Stimulated activated CD4-positive, alpha-beta T cell treated with anti-CD3 and anti-CD28 coated beads, Interleukin-4, amount 100 ng/mL, for 1 hour (primary cell): ENCODE results near the gene HTT.

Source experiments
- DNase-seq: peaks from one replicate; pipeline ENCODE4 v3.0.0-alpha.2; 2020

HTT gene

DNA sequence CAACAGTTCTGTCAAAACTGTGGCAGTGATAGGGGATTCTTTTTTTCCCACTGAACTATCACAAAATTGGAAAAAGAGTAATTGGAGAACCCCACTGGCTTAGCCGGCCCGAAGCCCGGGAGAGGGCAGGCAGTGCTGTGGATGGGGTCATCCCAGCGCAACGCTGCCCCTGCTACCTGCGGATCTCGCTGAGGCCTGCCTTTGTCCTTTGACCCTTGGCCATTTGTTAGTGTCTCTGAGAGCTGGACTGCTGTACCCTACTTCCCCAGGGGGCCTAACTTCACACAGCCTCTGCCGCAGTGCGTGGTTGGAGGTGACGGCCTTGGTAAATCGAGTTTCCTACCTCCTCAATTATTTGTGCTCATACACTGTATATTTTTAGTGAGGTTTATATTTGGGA, 131.5 kb downstream of the HTT start:
- no peak for DNase-seq

- no peak for DNase-seq
Measured at GRCh38 chr4:3206439-3207100, 132.1 kb downstream of the HTT start.

DNA sequence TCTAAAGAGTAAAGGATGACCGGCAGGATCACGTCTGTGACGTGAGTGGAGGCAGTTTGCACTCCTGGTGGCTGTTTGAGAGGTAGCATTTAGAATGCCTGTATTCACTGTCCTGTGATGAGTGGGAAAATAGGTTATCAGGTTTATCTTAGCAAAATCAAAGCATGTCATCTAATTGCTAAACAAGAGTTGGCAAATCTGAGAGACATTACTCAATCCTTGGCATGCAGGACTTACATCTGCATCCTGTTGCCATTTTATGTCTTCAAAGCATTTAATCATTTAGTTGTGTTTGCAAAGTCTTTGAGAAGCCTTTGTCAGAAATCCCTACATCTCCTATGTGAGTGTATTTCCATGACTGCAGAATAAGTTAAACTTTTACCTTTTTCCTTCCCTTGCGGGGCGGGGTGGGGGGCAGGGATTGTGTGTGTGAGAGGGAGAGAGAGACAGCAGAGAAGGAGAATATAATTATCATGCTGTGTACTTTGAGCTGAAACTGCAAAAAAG, 133.1 kb downstream of the HTT start:
- no peak for DNase-seq

DNA sequence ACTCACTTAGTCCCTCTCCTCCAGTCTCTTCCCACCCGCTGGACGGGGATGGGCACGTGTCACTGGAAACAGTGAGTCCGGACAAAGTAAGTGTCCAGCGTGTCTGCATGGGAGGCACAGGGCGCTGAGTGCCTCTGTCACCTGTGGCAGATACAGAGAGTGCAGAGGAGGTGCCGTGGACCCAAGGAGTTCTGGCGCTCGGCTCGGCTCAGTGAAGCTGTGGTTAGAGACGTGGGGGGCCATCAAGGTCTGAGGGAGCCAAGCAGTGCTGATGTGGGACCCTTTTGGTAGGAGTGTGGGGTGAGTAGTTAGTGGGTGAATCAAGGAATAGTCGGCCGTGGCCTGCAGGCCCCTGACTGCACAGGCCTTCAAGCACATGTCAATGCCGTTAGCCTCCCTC, 134.3 kb downstream of the HTT start:
- DNase-seq: no peak

- DNase-seq: no peak
Measured at GRCh38 chr4:3209551-3210325, 135.3 kb downstream of the HTT start.

GRCh38 chr4:3210467-3210866, 136.0 kb downstream of the HTT start:
- DNase-seq: no peak

- DNase-seq: no peak
Measured at GRCh38 chr4:3211866-3212265, 137.4 kb downstream of the HTT start.

DNA sequence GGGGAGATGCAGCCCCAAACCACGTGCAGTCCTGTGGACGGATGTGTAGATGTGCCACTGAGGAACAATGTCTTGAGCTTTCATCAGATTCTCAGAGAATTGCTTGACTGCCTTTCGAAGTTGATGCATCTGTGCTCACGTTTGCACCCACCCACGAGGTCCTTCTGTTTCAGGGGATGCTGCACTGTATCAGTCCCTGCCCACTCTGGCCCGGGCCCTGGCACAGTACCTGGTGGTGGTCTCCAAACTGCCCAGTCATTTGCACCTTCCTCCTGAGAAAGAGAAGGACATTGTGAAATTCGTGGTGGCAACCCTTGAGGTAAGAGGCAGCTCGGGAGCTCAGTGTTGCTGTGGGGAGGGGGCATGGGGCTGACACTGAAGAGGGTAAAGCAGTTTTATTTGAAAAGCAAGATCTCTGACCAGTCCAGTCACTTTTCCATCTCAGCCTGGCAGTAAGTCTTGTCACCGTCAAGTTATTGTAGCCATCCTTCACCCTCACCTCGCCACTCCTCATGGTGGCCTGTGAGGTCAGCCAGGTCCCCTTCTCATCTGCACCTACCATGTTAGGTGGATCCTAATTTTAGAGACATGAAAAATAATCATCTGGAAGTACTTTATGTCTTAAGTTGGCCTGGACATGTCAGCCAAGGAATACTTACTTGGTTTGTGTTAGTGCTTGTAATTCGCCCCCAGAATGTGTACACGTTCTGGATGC, 138.1 kb downstream of the HTT start:
- no peak for DNase-seq

- no peak for DNase-seq
Measured at GRCh38 chr4:3213106-3213425, 138.6 kb downstream of the HTT start.

DNA sequence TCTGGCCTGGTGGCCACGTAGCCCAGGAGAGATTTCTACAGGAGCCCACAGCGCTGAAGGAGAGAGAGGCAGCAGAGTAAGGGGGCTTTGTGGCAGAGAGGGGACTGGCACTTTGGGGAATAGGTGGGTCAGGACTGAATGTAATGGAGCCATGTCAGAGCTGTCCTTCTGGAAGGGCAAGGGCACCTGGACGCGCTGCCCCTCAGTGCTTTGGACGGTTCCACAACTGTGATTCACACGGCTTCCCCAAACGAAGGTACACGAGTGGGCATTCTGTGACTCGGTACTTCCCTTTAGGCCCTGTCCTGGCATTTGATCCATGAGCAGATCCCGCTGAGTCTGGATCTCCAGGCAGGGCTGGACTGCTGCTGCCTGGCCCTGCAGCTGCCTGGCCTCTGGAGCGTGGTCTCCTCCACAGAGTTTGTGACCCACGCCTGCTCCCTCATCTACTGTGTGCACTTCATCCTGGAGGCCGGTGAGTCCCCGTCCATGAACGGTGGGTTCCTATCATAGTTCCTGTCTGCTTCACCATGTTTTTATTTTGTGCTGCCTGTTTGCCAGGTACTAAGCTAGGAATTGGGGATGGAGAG, 139.3 kb downstream of the HTT start:
- DNase-seq: no peak

GRCh38 chr4:3215256-3215655, 140.8 kb downstream of the HTT start:
- no peak for DNase-seq

- DNase-seq: no peak
Measured at GRCh38 chr4:3215733-3216132, 141.3 kb downstream of the HTT start.

DNA sequence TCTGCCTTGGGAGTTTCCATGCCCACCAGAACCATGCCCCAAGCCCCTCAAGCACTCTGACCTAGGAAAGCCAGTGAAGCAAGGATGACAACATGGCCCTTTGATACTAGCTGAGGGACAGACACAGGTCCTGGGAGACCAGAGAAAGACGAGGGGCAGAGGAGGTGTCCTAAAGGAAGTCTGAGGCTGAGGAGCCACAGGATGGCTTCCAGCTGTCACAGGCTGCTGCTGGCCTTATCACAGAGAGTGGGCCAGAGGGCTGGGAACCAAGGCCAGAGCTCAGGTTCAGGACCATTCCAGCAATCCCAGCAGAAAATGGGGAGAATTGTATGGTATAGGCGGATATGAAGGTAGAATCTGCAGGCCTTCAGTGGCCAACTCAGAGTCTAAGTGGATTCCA, 142.8 kb downstream of the HTT start:
- DNase-seq: no peak

- DNase-seq: no peak
Measured at GRCh38 chr4:3217771-3218170, 143.3 kb downstream of the HTT start.

DNA sequence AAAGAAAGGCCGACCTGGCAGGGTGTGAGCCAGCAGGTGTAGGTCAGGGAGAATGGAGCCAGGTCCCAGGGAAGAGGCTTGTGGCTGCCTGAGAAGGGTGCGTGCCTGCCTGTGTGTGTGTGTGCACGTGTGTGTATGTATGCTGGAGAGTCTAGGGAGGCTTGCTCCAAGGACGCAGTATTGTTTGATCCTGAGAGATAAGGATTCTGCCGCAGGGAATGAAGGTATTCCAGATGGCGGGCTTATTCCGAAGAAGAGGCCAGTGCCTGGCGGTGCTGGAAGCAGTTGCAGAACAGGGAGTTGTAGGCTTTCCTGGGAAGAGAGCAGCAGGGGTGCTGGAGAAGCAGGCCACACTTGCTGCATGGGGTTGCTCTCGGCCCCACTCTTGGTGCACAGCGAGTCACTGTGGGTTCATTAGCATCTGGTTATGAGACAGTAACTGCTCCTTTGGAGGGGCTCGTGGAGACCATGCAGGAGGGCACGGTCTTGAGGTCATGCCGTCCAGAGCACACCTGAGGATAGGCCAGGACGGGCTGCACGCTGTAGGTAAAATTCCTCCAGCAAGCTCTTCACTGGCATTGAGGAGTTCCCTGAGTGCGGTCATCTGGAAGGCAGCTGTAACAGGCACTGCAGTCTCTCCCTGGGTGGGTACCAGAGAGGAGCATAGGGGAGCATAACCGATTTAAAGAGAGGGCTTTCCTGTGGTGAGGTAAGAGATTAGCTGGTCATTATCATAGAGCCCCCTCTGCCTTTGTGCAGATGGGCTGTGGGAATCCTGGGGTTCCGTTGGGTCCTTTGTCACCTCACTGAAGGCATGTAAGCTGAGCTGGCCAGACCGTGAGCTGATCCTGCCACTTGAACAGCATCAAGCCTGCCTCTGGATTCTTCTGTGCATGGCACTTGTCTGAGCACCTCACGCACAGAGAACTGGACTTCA, 144.6 kb downstream of the HTT start:
- DNase-seq: no peak

DNA sequence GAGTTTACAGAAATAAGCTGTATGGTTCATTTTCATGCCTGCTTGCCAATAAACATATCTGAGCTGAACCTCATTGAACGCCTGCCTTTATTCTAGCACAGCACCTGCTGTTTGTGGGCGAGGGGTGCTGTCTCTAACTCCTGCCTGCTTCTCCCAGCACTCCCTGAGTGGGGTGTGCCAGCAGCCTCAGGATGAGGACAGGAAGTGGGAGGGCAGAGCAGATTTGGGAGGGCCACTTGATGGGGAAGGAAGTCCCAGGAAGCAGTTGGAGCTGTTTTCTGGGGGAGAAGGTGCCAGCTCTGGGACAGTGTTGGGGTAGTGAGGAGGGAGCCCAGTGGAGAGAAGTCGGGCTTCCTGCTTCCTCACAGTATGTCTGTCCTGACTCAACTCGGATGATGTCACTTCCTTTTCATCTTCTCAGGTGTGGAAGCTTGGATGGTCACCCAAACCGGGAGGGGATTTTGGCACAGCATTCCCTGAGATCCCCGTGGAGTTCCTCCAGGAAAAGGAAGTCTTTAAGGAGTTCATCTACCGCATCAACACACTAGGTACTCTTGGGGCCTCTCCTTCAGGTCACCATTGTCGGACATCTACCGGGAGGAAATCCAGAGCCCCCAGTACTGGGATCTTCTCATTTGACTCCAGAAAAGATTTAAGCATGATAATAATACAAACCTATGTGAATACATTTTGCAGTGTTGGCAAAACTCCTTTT, 145.4 kb downstream of the HTT start:
- DNase-seq: no peak

GRCh38 chr4:3220476-3221183, 146.1 kb downstream of the HTT start:
- no peak for DNase-seq

DNA sequence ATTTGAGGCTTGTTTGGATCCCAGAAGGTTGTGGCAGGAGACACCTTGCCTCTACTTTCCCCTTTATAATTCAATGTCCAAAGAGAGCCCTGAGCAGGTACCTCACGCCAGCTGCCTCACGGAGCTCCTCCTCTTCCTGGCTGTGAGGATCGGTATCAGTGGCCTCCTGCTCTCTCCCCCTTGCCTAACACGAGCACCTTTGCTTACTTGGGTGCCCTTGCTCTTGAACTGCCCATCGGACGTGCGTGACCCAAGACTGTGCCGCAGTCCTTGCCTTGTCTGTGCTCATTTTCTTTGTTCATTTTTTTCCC, 146.7 kb downstream of the HTT start:
- no peak for DNase-seq

GRCh38 chr4:3221996-3222395, 147.5 kb downstream of the HTT start:
- no peak for DNase-seq

GRCh38 chr4:3223346-3223745, 148.9 kb downstream of the HTT start:
- no peak for DNase-seq
